ENCODE measurements around the gene TMEM72. TPM values are rescaled to one million over a fixed set of nuclear protein-coding genes. Genes with fewer than 3 reads are reported as not detected.

Gene TMEM72
- total RNA-seq, 1 donor = not detected

GRCh38 chr10:44883593-44884331, 27.4 kb upstream of the TMEM72 start:
- H3K36me3 ChIP-seq (ENCODE audit: insufficient read depth, low read length) = no peaks in the 10 kb centered on the region
- no peak overlapping the region for H3K4me2 ChIP-seq (ENCODE audit: insufficient read depth, low read length)
- TF ChIP-seq, protein P1, sequence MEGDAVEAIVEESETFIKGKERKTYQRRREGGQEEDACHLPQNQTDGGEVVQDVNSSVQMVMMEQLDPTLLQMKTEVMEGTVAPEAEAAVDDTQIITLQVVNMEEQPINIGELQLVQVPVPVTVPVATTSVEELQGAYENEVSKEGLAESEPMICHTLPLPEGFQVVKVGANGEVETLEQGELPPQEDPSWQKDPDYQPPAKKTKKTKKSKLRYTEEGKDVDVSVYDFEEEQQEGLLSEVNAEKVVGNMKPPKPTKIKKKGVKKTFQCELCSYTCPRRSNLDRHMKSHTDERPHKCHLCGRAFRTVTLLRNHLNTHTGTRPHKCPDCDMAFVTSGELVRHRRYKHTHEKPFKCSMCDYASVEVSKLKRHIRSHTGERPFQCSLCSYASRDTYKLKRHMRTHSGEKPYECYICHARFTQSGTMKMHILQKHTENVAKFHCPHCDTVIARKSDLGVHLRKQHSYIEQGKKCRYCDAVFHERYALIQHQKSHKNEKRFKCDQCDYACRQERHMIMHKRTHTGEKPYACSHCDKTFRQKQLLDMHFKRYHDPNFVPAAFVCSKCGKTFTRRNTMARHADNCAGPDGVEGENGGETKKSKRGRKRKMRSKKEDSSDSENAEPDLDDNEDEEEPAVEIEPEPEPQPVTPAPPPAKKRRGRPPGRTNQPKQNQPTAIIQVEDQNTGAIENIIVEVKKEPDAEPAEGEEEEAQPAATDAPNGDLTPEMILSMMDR (IDR thresholded peaks at IDR 0.05; ENCODE audit: extremely low read depth, low read depth, low read length) = no peak
- no peaks in the 10 kb centered on the region for H4K20me1 ChIP-seq (ENCODE audit: insufficient read depth, low read length)
- no peak for DNase-seq (ENCODE audit: insufficient read length, low spot score, missing footprints)
- H3K9me3 ChIP-seq (ENCODE audit: low read depth, low read length) = no peaks in the 10 kb centered on the region
- no peak overlapping the region for H3K4me3 ChIP-seq (ENCODE audit: insufficient read depth, low read length)
- peaks cover 15% of the 10 kb centered on the region for H3K27me3 ChIP-seq (ENCODE audit: insufficient read depth, low read length)
- no peaks in the 10 kb centered on the region for H3K79me2 ChIP-seq (ENCODE audit: insufficient read depth, low read length)
- no peak overlapping the region for H2AFZ ChIP-seq (ENCODE audit: low read length)
- peaks cover 9% of the 10 kb centered on the region for H3K4me1 ChIP-seq (ENCODE audit: insufficient read depth, low read length)
- H3K27ac ChIP-seq (ENCODE audit: low read depth, low read length) = no peak overlapping the region

GRCh38 chr10:44885710-44886109, 25.4 kb upstream of the TMEM72 start:
- H3K27me3 ChIP-seq (ENCODE audit: insufficient read depth, low read length) = peaks cover 15% of the 10 kb centered on the region
- H2AFZ ChIP-seq (ENCODE audit: low read length) = no peak overlapping the region
- H4K20me1 ChIP-seq (ENCODE audit: insufficient read depth, low read length) = no peaks in the 10 kb centered on the region
- H3K9me3 ChIP-seq (ENCODE audit: low read depth, low read length) = no peaks in the 10 kb centered on the region
- no peaks in the 10 kb centered on the region for H3K4me1 ChIP-seq (ENCODE audit: insufficient read depth, low read length)
- H3K79me2 ChIP-seq (ENCODE audit: insufficient read depth, low read length) = no peaks in the 10 kb centered on the region
- TF ChIP-seq, protein P1 (IDR thresholded peaks at IDR 0.05; ENCODE audit: extremely low read depth, low read depth, low read length) = no peak
- H3K27ac ChIP-seq (ENCODE audit: low read depth, low read length) = no peak overlapping the region
- no peak for DNase-seq (ENCODE audit: insufficient read length, low spot score, missing footprints)
- no peaks in the 10 kb centered on the region for H3K36me3 ChIP-seq (ENCODE audit: insufficient read depth, low read length)
- H3K4me3 ChIP-seq (ENCODE audit: insufficient read depth, low read length) = no peak overlapping the region
- no peak overlapping the region for H3K4me2 ChIP-seq (ENCODE audit: insufficient read depth, low read length)

DNA sequence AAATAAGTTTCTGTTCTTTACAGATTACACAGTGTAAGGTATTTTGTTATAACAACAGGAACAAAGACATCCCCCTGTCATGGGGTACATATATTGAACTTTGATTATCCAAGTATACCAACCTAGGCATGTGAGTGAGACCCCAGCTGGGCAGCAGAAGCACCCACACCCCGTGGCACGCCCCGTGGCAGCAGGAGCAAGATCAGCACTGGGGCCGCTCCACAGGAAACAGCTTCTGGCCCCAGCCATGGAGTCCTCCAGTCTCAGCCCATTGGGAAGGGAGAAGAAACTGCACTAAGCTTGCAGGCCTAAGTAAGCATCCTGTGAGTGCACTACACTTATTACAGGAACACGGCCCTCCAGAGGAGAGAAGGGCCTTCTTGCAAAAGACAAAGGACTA, 24.2 kb upstream of the TMEM72 start:
- TF ChIP-seq, protein P1 (IDR thresholded peaks at IDR 0.05; ENCODE audit: extremely low read depth, low read depth, low read length) = no peak
- H3K36me3 ChIP-seq (ENCODE audit: insufficient read depth, low read length) = no peaks in the 10 kb centered on the region
- no peak overlapping the region for H3K4me2 ChIP-seq (ENCODE audit: insufficient read depth, low read length)

GRCh38 chr10:44888886-44889285, 22.3 kb upstream of the TMEM72 start:
- no peak for DNase-seq (ENCODE audit: insufficient read length, low spot score, missing footprints)
- no peak overlapping the region for H3K4me3 ChIP-seq (ENCODE audit: insufficient read depth, low read length)
- H3K36me3 ChIP-seq (ENCODE audit: insufficient read depth, low read length) = no peaks in the 10 kb centered on the region
- TF ChIP-seq, protein P1 (IDR thresholded peaks at IDR 0.05; ENCODE audit: extremely low read depth, low read depth, low read length) = no peak
- H3K27ac ChIP-seq (ENCODE audit: low read depth, low read length) = no peak overlapping the region
- no peaks in the 10 kb centered on the region for H3K4me1 ChIP-seq (ENCODE audit: insufficient read depth, low read length)
- H3K4me2 ChIP-seq (ENCODE audit: insufficient read depth, low read length) = no peak overlapping the region
- no peak overlapping the region for H2AFZ ChIP-seq (ENCODE audit: low read length)
- peaks cover 18% of the 10 kb centered on the region for H3K27me3 ChIP-seq (ENCODE audit: insufficient read depth, low read length)
- no peaks in the 10 kb centered on the region for H3K79me2 ChIP-seq (ENCODE audit: insufficient read depth, low read length)
- no peaks in the 10 kb centered on the region for H3K9me3 ChIP-seq (ENCODE audit: low read depth, low read length)
- no peaks in the 10 kb centered on the region for H4K20me1 ChIP-seq (ENCODE audit: insufficient read depth, low read length)

More for the DNA sequence above, 24.2 kb upstream of the TMEM72 start:
- no peaks in the 10 kb centered on the region for H4K20me1 ChIP-seq (ENCODE audit: insufficient read depth, low read length)
- H3K4me3 ChIP-seq (ENCODE audit: insufficient read depth, low read length) = no peak overlapping the region
- peaks cover 15% of the 10 kb centered on the region for H3K27me3 ChIP-seq (ENCODE audit: insufficient read depth, low read length)
- H3K79me2 ChIP-seq (ENCODE audit: insufficient read depth, low read length) = no peaks in the 10 kb centered on the region
- no peak for DNase-seq (ENCODE audit: insufficient read length, low spot score, missing footprints)
- H3K27ac ChIP-seq (ENCODE audit: low read depth, low read length) = no peak overlapping the region
- no peaks in the 10 kb centered on the region for H3K4me1 ChIP-seq (ENCODE audit: insufficient read depth, low read length)
- no peaks in the 10 kb centered on the region for H3K9me3 ChIP-seq (ENCODE audit: low read depth, low read length)
- no peak overlapping the region for H2AFZ ChIP-seq (ENCODE audit: low read length)

Data from osteoblast (primary cell).